Measurements from ENCODE around the gene VBP1.
A peak's percentile ranks its signal among the peaks of the same experiment; 100 is the strongest.
"Not testable (repeated sequence)": the region's sequence is repeated elsewhere in the genome, so short reads cannot be mapped to it uniquely, and the experiment has no call there.

Gene VBP1

GRCh38 chrX:155216179-155216939 lies at the start of gene VBP1:
Gene VBP1, plus strand, starts transcription at chrX:155216460. Its CDS starts 23 bp downstream, at chrX:155216483.
- DNase-seq: peak; percentile 79 to 87

- DNase-seq: no peak
Measured at GRCh38 chrX:155169881-155170280, 46.4 kb upstream of the VBP1 start.

- no peak for DNase-seq
Measured at GRCh38 chrX:155179346-155179997, 36.8 kb upstream of the VBP1 start.

- DNase-seq: no peak
Measured at GRCh38 chrX:155188786-155189185, 27.5 kb upstream of the VBP1 start.

GRCh38 chrX:155211208-155211607 lies 5.1 kb upstream of the VBP1 start:
- DNase-seq: no peak

GRCh38 chrX:155213731-155214130 lies 2.5 kb upstream of the VBP1 start:
- no peak for DNase-seq

- DNase-seq: no peak
Measured at GRCh38 chrX:155215443-155216178, 649 bp upstream of the VBP1 start.

GRCh38 chrX:155216940-155217440 lies 730 bp downstream of the VBP1 start:
- peak; percentile 1 to 5 for DNase-seq

- no peak for DNase-seq
Measured at GRCh38 chrX:155218777-155219176, 2.5 kb downstream of the VBP1 start.

- DNase-seq: no peak
Measured at GRCh38 chrX:155221351-155221750, 5.1 kb downstream of the VBP1 start.

- not testable (repeated sequence) for DNase-seq
Measured at GRCh38 chrX:155223746-155224145, 7.5 kb downstream of the VBP1 start.

GRCh38 chrX:155225774-155226173 lies 9.5 kb downstream of the VBP1 start:
- DNase-seq: no peak

GRCh38 chrX:155231163-155231562 lies 14.9 kb downstream of the VBP1 start:
- no peak for DNase-seq

GRCh38 chrX:155235891-155236290 lies 19.6 kb downstream of the VBP1 start:
- DNase-seq: no peak

- no peak for DNase-seq
Measured at GRCh38 chrX:155237719-155238118, 21.5 kb downstream of the VBP1 start.

- no peak for DNase-seq
Measured at GRCh38 chrX:155242300-155242699, 26.0 kb downstream of the VBP1 start.

GRCh38 chrX:155246748-155247147 lies 30.5 kb downstream of the VBP1 start:
- DNase-seq: no peak

GRCh38 chrX:155247497-155247896 lies 31.2 kb downstream of the VBP1 start:
- DNase-seq: no peak

- no peak for DNase-seq
Measured at GRCh38 chrX:155251391-155251790, 35.1 kb downstream of the VBP1 start.

GRCh38 chrX:155259752-155260151 lies 43.5 kb downstream of the VBP1 start:
- no peak for DNase-seq

- no peak for DNase-seq
Measured at GRCh38 chrX:155262970-155263754, 46.9 kb downstream of the VBP1 start.

- peak; percentile 74 to 78 for DNase-seq
Measured at GRCh38 chrX:155263854-155264628, 47.8 kb downstream of the VBP1 start, which contains the start of gene RAB39B. Gene RAB39B, minus strand, starts transcription at chrX:155264491. Its CDS starts 203 bp downstream, at chrX:155264288.

Measured in activated CD4-positive, alpha-beta T cell treated with anti-CD3 and anti-CD28 coated beads, Interleukin-2, amount 50 U/mL, for 48 hours (primary cell).